Smooth muscle cell (in vitro differentiated cells): ENCODE data around the gene GPR50. TPM values are rescaled to one million over a fixed set of nuclear protein-coding genes. Genes with fewer than 3 reads are reported as not detected.

ENCODE experiments used
- DNase-seq: peaks from one replicate; lab custom pipeline; 2025; ENCODE audit not compliant: unreplicated experiment; lab: John Stamatoyannopoulos, UW
- H2AFZ ChIP-seq: fragments of 200-600 bp; sonication (generic); 2 replicates; pipeline ENCODE4 v1.6.0; 2016; ENCODE audit warnings: antibody characterized with exemption, low read depth, mild to moderate bottlenecking
- H3F3A ChIP-seq: fragments of 200-600 bp; sonication (generic); 2 replicates; pipeline ENCODE4 v1.6.0; 2017; ENCODE audit warnings: antibody characterized with exemption, low read depth
- H3K27ac ChIP-seq: fragments of 200-600 bp; sonication (generic); 2 replicates; pipeline ENCODE4 v1.5.1; 2016; ENCODE audit warnings: low read depth, mild to moderate bottlenecking
- H3K27me3 ChIP-seq: fragments of 200-600 bp; sonication (generic); 2 replicates; pipeline ENCODE4 v1.6.1; 2016; ENCODE audit warnings: low read depth, mild to moderate bottlenecking
- H3K36me3 ChIP-seq: fragments of 200-600 bp; sonication (generic); 2 replicates; pipeline ENCODE4 v1.5.1; 2016; ENCODE audit warnings: low read depth
- H3K4me1 ChIP-seq: fragments of 200-600 bp; sonication (generic); 2 replicates; pipeline ENCODE4 v1.5.1; 2016; ENCODE audit warnings: low read depth
- H3K4me2 ChIP-seq: fragments of 200-600 bp; sonication (generic); 2 replicates; pipeline ENCODE4 v1.6.0; 2016; ENCODE audit warnings: mild to moderate bottlenecking
- H3K4me3 ChIP-seq: fragments of 200-600 bp; sonication (generic); 2 replicates; pipeline ENCODE4 v1.5.1; 2016; ENCODE audit warnings: mild to moderate bottlenecking
- H3K79me2 ChIP-seq: fragments of 200-600 bp; sonication (generic); 2 replicates; pipeline ENCODE4 v1.6.0; 2016; ENCODE audit warnings: low read depth, mild to moderate bottlenecking
- H3K9ac ChIP-seq: fragments of 200-600 bp; sonication (generic); 2 replicates; pipeline ENCODE4 v1.6.0; 2016; ENCODE audit warnings: low read depth
- H3K9me3 ChIP-seq: fragments of 200-600 bp; sonication (generic); replicated peaks from 2 replicates; pipeline ENCODE4 v1.5.1; 2016; ENCODE audit warnings: low read depth
- H4K20me1 ChIP-seq: fragments of 200-600 bp; sonication (generic); 2 replicates; pipeline ENCODE4 v1.6.0; 2016; ENCODE audit warnings: low read depth
- WGBS: methylation state at CpG from one replicate; pipeline ENCODE4 v1.1.7; 2016; ENCODE audit warnings: low lambda C conversion rate; 5-methylcytosine and 5-hydroxymethylcytosine counted together
- polyA plus RNA-seq: library from polyadenylated mRNA; unstranded; fragments of >200 nt; fragmentation: Nextera tagmentation; extraction: Ambion mirVana; gene quantifications from 2 replicates; pipeline ENCODE4 v1.2.1, GENCODE V29; 2016
- total RNA-seq: library from RNA; depleted of rRNA; stranded (reverse); fragments of >200 nt; gene quantifications from 2 replicates; pipeline ENCODE4 v1.2.3, GENCODE V29; 2014
- TF ChIP-seq, protein P1 (sequence below): fragments of 200-600 bp; sonication (generic); IDR thresholded peaks from 2 replicates; pipeline ENCODE4 v1.5.1; 2017; ENCODE audit warnings: borderline replicate concordance, mild to moderate bottlenecking, antibody characterized with exemption; ENCODE audit not compliant: insufficient read depth, poor library complexity, severe bottlenecking

The GPR50 gene
- total and polyA plus RNA-seq, 2 experiments from 2014 or later: 0.13 to 0.22 TPM

DNA sequence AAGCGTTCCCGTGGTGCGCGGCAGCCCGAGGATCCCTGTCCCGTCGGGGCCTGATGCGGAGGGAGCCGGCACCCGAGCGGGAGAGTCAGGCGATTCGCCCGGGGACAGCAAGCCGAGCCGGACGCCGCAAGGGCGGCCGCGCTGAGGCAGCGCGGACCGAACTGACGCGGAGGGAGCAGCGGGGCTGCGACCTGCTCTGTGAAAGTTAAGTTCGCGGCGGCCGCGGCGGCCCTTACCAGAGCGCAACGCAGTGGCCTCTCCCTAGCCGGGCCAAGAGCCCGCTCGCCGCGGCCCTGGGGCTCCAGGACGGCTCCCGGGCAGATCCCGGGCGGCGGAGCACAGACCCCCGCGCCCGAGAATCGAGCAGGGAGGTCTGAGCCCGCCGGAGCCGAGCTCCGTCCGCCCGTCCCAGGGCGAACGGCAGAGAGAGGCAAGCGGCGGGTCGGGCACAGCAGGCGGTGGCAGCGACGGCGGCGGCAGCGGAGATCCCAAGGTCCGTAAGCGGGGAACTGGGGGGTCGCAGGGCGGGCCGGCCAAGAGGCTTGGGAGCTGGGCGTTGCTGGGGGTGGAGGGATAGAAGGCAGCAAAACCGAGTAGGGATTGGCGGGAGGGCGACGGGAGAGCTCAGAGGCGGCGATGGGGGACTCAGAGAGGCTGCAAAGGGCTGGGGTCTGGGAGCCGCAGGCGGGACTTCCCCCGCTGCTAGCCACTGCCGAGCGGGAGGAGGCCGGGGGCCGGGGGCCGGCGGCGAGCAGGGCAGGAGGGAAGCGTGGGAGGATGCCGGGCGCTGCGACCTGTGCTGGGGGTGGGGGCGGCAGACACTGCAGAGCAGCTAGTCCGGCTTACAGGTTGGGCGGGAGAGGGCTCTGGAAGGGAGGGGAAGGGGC, 1.0 kb downstream of the GPR50 start:
- TF ChIP-seq, protein P1, sequence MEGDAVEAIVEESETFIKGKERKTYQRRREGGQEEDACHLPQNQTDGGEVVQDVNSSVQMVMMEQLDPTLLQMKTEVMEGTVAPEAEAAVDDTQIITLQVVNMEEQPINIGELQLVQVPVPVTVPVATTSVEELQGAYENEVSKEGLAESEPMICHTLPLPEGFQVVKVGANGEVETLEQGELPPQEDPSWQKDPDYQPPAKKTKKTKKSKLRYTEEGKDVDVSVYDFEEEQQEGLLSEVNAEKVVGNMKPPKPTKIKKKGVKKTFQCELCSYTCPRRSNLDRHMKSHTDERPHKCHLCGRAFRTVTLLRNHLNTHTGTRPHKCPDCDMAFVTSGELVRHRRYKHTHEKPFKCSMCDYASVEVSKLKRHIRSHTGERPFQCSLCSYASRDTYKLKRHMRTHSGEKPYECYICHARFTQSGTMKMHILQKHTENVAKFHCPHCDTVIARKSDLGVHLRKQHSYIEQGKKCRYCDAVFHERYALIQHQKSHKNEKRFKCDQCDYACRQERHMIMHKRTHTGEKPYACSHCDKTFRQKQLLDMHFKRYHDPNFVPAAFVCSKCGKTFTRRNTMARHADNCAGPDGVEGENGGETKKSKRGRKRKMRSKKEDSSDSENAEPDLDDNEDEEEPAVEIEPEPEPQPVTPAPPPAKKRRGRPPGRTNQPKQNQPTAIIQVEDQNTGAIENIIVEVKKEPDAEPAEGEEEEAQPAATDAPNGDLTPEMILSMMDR: no peak
- Histone ChIP-seq H3K4me3 (peak overlapping the region; percentile 41), H3F3A (no peaks in the 10 kb centered on the region), H3K9me3 (no peaks in the 10 kb centered on the region), H3K4me2 (peak overlapping the region; percentile 82), H3K79me2 (no peaks in the 10 kb centered on the region), H3K36me3 (no peaks in the 10 kb centered on the region), H4K20me1 (no peaks in the 10 kb centered on the region), H3K4me1 (no peaks in the 10 kb centered on the region), H3K27ac (no peak overlapping the region), H2AFZ (no peak overlapping the region), H3K9ac (no peak overlapping the region), H3K27me3 (peaks cover 85% of the 10 kb centered on the region)
- DNase-seq: no peak
- 33% methylated on average over 78 of the region's 96 CpGs for WGBS

DNA sequence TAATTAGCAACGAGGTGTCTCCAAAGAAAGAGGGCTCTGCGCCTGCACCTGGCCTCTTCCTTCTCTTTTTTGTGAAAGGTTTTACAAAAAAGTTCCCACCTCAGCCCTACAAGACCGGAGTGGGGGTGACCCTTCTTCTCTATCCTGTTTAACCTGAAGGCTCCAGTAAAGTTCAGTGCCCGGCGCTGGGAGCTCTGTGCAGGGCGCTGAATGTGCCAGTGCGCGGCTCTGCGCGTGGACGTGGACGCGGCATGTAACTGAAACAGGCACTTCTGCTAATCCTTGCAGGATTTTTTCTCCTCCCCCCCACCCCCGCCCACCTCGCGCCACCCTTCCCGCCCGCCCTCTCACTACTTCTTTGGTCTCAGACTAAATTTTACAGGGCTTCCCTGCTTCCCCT, 2.4 kb downstream of the GPR50 start:
- Histone ChIP-seq H3F3A (no peaks in the 10 kb centered on the region), H3K27ac (no peak overlapping the region), H3K4me2 (peak overlapping the region; percentile 82), H3K36me3 (no peaks in the 10 kb centered on the region), H3K4me1 (no peaks in the 10 kb centered on the region), H2AFZ (no peak overlapping the region), H3K9ac (no peak overlapping the region), H3K9me3 (no peaks in the 10 kb centered on the region), H3K27me3 (peaks cover 87% of the 10 kb centered on the region), H4K20me1 (no peaks in the 10 kb centered on the region), H3K4me3 (no peak overlapping the region), H3K79me2 (no peaks in the 10 kb centered on the region)
- WGBS: 52% methylated on average over 18 of the region's 18 CpGs
- no peak for DNase-seq
- TF ChIP-seq, protein P1: no peak

DNA sequence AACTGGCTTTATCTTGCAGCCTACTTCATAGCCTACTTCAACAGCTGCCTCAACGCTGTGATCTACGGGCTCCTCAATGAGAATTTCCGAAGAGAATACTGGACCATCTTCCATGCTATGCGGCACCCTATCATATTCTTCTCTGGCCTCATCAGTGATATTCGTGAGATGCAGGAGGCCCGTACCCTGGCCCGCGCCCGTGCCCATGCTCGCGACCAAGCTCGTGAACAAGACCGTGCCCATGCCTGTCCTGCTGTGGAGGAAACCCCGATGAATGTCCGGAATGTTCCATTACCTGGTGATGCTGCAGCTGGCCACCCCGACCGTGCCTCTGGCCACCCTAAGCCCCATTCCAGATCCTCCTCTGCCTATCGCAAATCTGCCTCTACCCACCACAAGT, 4.0 kb downstream of the GPR50 start:
- H2AFZ ChIP-seq: no peak overlapping the region
- H3K4me2 ChIP-seq: no peak overlapping the region
- H3K79me2 ChIP-seq: no peaks in the 10 kb centered on the region
- WGBS: 91% methylated on average over 18 of the region's 18 CpGs
- no peaks in the 10 kb centered on the region for H3K36me3 ChIP-seq
- H3K27ac ChIP-seq: no peak overlapping the region
- H3K27me3 ChIP-seq: peaks cover 85% of the 10 kb centered on the region
- no peaks in the 10 kb centered on the region for H3K9me3 ChIP-seq
- H3K4me3 ChIP-seq: no peak overlapping the region
- no peak overlapping the region for H3K9ac ChIP-seq
- no peak for DNase-seq
- H3F3A ChIP-seq: no peaks in the 10 kb centered on the region
- TF ChIP-seq, protein P1: no peak
- no peaks in the 10 kb centered on the region for H4K20me1 ChIP-seq
- H3K4me1 ChIP-seq: no peaks in the 10 kb centered on the region
